SHP77 treated with DMSO at 0.1 percent for 48 hours (cell line): ENCODE results near the gene RABGEF1.
"Not testable (repeated sequence)": the region's sequence is repeated elsewhere in the genome, so short reads cannot be mapped to it uniquely, and the experiment has no call there.

Experiments used
- DNase-seq: peaks from one replicate; lab custom pipeline; 2025; lab: John Stamatoyannopoulos, UW

RABGEF1 gene

GRCh38 chr7:66735850-66736249 is 4.7 kb upstream of the RABGEF1 start:
- DNase-seq = no peak

DNA sequence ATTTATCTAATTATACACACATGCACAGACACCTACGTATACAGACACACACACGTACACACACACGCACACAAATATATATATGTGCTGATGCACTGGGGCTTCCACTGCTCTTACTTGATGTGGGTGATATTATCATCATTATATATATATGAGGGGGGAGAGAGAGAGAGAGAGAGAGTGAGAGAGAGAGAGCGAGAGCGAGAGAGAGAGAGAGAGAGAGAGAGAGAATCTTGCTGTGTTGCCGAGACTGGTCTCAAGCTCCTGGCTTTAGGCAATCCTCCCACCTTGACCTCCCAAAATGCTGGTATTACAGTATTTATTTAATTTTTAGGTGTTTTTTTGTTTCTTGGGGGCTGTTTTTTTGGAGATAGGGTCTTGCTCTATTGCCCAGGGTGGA is 3.6 kb upstream of the RABGEF1 start:
- DNase-seq = no peak

GRCh38 chr7:66737667-66738066 is 2.9 kb upstream of the RABGEF1 start:
- DNase-seq = no peak

DNA sequence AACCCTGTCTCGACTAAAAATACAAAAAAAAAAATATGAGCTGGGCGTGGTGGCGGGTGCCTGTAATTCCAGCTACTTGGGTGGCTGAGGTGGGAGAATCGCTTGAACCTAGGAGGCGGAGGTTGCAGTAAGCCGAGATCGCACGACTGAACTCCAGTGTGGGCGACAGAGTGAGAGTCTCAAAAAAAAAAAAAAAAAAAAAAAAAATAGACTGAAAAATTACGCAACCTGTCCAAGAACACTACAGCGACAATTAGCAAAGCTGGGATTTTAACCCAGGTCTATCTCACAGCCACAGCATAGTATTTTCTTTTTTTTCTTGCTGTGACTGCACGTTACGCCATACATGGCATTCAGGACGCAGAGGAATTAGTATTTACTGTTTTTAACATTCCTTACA is 1.1 kb upstream of the RABGEF1 start:
- no peak for DNase-seq

DNA sequence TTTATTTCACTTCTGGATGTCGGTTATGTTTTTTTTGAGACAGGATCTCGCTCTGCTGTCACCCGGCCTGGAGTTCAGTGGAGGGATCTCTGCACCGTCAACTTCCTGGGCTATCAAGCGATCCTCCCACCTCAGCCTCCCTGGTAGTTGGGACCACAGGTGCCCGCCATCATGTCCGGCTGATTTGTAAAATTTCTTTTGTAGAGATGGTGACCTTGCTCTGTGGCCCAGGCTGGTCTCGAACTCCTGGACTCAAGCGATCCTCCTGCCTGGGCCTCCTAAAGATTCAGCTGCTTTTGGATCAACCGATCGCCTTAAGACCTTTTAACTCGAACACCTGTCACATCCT is 606 bp upstream of the RABGEF1 start:
- DNase-seq = no peak

DNA sequence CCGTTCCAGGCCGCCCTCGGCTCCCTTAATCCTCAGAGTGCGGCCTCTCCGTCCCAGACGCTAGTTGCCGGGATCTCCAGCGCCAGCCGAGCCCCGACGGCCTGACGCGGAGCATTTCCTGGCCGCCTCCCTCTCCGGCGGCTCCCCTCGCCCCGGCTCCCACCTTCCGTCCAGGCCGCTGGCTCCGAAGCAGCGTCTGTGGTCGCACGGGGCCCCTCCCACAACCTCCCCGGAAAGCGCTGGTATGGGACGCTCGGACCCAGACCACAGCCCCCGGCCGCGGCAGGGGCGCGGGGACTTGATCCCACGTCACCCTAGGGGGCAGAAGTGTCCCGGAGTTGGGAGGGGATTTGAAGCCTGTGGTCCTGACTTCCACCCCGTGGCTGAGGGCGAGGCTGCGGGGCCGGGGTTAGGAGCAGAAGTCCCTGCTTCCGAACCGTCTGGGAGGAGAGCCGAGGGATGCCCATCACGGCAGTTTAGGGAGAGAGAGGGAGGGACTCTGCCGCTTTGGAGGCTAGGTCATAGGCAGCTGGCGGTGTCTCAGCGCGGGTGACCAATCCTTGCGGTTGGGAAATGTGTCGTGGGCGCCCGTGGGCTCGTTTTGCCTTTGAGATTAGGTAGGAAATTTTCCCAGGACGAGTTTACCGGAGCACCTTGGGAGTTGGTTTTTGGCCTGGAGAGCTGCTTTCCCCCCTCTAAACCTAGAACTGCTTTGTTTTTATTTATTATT is 612 bp downstream of the RABGEF1 start:
- DNase-seq = peak; percentile 14

- DNase-seq = no peak
Measured at GRCh38 chr7:66741710-66742049, 1.1 kb downstream of the RABGEF1 start.

GRCh38 chr7:66742298-66742697 is 1.8 kb downstream of the RABGEF1 start:
- DNase-seq = not testable (repeated sequence)

- no peak for DNase-seq
Measured at GRCh38 chr7:66743920-66744319, 3.4 kb downstream of the RABGEF1 start.

DNA sequence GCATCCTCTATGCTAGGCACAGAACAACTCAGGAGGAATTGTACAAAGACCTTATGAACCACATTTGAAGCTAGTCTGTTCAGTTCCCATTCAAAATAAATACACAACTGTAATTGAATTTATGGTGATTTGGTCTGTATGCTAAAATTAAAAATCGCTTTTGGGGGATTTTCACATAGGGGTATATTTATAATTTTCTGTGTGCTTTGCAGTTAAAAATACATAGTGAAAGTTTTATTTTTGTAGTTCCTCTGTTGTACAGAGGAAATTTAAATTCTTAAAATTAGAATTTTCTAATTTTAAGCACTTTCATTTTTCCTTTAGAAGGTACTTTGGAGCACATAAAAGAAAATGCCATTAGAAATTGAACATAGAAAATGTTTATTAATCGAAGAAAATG is 6.9 kb downstream of the RABGEF1 start:
- DNase-seq = no peak

GRCh38 chr7:66747881-66748511 is 7.5 kb downstream of the RABGEF1 start:
- no peak for DNase-seq

- no peak for DNase-seq
Measured at GRCh38 chr7:66748791-66749190, 8.3 kb downstream of the RABGEF1 start.

DNA sequence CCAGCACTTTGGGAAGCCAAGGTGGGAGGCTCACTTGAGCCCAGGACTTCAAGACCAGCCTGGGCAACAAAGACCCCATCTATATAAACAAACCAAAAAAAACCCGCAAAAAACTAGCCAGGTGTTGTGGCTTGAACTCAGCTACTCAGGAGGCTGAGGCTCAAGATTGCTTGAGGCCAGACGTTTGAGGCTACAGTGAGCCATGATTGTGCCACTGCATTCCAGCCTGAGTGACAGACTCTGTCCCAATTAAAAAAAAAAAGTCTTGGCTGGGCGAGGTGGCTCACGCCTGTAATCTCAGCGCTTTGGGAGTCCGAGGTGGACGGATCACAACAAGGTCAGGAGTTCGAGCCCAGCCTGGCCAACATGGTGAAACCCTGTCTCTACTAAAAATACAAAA is 11.4 kb downstream of the RABGEF1 start:
- DNase-seq = no peak

GRCh38 chr7:66754541-66754940 is 14.0 kb downstream of the RABGEF1 start:
- no peak for DNase-seq

DNA sequence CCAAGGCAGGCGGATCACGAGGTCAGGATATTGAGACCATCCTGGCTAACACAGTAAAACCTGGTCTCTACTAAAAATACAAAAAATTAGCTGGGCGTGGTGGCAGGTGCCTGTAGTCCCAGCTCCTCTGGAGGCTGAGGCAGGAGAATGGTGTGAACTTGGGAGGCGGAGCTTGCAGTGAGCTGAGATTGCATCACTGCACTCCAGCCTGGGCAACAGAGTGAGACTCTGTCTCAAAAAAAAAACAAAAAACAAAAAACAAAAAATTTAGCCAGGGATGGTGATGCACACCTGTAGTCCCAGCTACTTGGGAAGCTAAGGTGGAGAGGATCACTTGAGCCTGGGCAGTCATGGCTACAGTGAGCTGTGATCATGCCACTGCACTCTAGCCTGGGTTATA is 14.5 kb downstream of the RABGEF1 start:
- DNase-seq = not testable (repeated sequence)

- DNase-seq = not testable (repeated sequence)
Measured at GRCh38 chr7:66756227-66756626, 15.7 kb downstream of the RABGEF1 start.

DNA sequence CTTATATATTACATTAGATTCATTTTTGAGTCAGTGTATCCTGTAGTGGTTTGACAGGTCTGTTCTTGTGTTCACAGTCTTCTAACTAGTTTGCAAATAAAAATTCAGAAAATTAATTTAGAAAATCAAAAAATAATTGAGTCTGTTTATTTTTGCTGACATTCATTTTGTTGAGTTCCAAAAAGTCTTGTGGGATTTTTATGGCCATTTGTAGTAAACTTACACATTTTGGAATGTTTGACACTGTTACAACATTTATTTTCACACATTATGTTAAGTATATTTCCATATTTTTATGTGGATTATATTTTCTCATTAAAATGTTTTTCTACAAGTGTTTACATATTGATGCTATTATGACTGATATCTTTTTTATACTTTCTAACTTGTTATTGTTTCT is 16.4 kb downstream of the RABGEF1 start:
- no peak for DNase-seq

GRCh38 chr7:66757939-66758338 is 17.4 kb downstream of the RABGEF1 start:
- no peak for DNase-seq

GRCh38 chr7:66758950-66759628 is 18.6 kb downstream of the RABGEF1 start:
- no peak for DNase-seq

- DNase-seq = not testable (repeated sequence)
Measured at GRCh38 chr7:66763183-66763582, 22.6 kb downstream of the RABGEF1 start.

- DNase-seq = not testable (repeated sequence)
Measured at GRCh38 chr7:66763633-66764355, 23.3 kb downstream of the RABGEF1 start.

DNA sequence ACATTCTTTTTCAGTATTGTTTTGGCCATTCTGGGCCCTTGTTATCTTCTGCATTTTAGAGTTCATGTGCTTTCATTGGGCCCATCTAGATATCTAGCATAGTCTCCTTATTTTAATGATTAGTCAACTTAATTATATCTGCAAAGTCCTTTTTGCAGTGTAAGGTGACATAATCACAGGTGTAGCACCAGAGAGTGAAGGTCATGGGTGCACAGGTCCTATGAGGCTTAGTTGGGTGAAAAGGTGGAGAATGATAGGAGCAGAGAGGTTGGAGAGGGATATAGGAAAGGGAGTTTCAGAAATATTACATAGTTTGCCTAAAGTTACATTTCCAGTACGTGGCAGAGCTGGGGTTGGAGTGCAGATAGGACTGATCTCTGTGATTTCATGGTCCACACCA is 24.4 kb downstream of the RABGEF1 start:
- DNase-seq = not testable (repeated sequence)
